GM12891 (cell line): ENCODE results near the gene STARD5.

Experiments
- DNase-seq: peaks from one replicate; pipeline ENCODE4 v3.0.0; 2011; ENCODE audit warnings: low spot score; ENCODE audit not compliant: insufficient read length
- FAIRE-seq: peaks from 2 replicates; lab custom pipeline; 2011; peaks lifted over from hg19 to GRCh38; lab: Jason Lieb, UNC
- PAX5 ChIP-seq: IDR thresholded peaks from 2 replicates; pipeline ENCODE4 v1.6.1; 2011; ENCODE audit warnings: low read length, moderate library complexity, mild to moderate bottlenecking; ENCODE audit not compliant: insufficient read depth, severe bottlenecking
- POLR2A ChIP-seq: IDR thresholded peaks from 2 replicates; pipeline ENCODE4 v1.6.1; 2011; ENCODE audit warnings: low read depth, low read length, control low read depth
- POLR2AphosphoS5 ChIP-seq: IDR thresholded peaks from 2 replicates; pipeline ENCODE4 v1.6.1; 2011; ENCODE audit warnings: low read depth, low read length, control low read depth
- POU2F2 ChIP-seq: IDR thresholded peaks from 2 replicates; pipeline ENCODE4 v1.6.1; 2011; ENCODE audit warnings: low read depth, mild to moderate bottlenecking, control low read depth, low read length, moderate library complexity
- SPI1 ChIP-seq: IDR thresholded peaks from 2 replicates; pipeline ENCODE4 v1.6.1; 2011; ENCODE audit warnings: low read depth, low read length, control low read depth
- TAF1 ChIP-seq: IDR thresholded peaks from 2 replicates; pipeline ENCODE4 v1.6.1; 2011; ENCODE audit warnings: low read depth, low read length, control low read depth

The STARD5 gene

DNA sequence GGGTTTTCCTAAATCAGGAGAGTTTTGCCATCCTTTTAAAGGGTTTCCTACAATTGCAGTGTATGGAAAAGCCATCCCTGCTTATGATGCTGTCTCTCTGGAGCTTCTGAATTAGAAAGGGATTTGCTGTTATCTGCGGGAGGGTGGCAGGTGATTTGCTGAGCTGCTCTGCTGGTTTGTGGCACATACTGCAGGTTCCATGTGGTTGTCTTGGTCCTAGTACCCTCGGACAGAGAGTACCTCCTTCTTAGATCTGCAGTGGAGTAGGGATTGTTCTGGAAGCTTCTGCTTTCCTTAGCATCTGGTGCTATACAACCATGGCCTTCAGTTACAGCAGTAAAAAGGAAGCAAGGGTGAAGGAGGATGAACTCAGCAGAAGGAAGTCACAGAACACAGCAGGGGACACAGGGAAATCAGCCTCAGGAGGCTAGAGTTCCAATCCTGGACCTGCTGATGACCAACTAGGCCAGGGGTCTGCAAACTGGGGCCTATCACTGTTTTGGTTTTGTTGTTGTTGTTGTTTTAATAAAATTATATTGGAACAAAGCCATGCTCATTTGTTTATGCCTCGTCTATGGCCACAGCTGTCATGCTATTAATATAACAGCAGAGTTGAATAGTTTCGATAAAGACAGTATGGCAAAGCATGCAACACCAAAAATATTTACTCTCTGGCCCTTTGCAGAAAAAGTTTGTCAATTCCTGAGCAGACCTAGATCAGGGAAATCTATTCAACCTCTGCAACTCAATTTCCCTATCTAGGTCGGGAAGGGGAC is 39.5 kb downstream of the STARD5 start:
- FAIRE-seq (peak; percentile 91), DNase-seq (no peak)
- no peak for TF ChIP-seq SPI1
- TF ChIP-seq PAX5 = no peak
- TF ChIP-seq TAF1 = no peak
- TF ChIP-seq POLR2AphosphoS5 = no peak
- no peak for TF ChIP-seq POU2F2

DNA sequence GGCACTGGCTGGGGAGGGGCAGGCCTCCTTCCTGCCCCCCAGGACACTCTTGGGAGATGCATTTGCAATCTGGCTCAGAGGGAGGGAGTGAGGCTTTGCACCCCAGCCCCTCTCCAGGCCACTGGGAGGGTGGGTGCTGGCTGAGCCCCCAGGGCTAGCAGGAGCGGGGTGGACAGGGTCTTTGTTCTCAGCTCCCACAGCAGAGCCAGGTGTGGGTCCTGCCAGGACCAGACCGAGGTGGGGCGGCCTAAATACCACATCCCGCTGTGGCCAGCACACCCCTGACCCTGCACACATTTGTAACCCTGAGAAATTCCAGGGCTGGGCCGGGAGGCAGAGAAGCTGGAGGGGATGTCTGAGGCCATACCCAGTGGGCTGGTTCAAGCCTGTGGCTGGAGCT is 41.0 kb downstream of the STARD5 start:
- DNase-seq (no peak), FAIRE-seq (no peak)
- no peak for TF ChIP-seq SPI1
- no peak for TF ChIP-seq POLR2AphosphoS5
- TF ChIP-seq POU2F2 = no peak
- no peak for TF ChIP-seq PAX5
- no peak for TF ChIP-seq TAF1
- no peak for TF ChIP-seq POLR2A

DNA sequence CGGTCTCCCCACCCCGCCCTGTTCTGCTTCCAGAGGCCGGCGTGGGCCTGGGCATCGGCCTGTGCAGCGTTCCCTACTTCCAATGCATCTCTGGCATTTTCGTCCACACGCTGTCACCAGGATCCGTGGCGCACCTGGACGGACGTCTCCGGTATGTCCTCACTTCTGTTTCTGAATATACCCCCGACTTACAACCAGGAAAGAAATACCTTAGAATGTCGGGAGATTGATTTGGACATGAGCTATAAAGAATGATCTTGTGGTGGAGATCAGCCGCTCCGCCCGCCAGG is 41.4 kb downstream of the STARD5 start:
- no peak for FAIRE-seq
- DNase-seq = no peak
- TF ChIP-seq POU2F2 = no peak
- no peak for TF ChIP-seq POLR2A
- TF ChIP-seq POLR2AphosphoS5 = no peak
- no peak for TF ChIP-seq SPI1
- TF ChIP-seq PAX5 = no peak
- TF ChIP-seq TAF1 = no peak

DNA sequence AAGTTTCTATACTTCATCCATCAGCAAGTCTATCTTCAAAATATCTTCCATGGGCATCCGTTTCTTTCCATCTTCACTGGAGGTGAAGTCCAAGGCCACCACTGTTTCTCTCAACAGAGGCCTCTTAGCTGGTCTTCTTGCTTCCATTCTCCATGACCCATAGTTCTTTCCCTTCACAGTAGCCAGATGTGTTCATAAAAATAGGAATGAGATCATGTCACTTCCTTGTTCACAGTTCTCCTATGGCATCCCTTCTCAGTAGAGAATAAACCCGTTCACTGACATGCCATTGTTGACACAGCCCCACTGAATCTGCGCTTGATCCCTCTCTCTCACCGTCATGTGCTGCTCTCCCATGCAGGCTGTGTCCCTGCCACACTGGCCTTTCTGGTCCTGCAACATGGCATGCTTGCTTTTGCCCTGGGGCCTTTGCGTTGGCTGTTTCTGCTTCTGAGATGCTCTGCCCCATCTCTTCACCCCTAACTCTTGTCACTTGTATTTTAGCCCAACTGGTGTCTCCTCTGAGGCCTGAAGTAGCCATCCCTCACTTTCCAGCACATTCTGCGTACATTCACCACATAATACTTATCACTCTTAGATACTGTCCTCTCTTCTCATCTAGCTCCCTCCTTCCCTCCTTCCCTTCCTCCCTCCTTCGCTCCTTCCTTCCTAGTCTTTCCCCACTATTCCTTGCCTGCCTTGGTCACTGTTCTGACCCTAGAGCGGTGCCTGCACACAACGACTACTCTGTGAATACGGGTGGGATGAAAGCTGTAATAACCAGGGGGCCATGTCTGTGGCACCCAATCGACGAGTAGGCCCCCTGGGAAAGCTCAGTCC is 42.0 kb downstream of the STARD5 start:
- DNase-seq (no peak), FAIRE-seq (peak; percentile 5)
- TF ChIP-seq TAF1 (no peak), SPI1 (no peak), POLR2AphosphoS5 (no peak), POU2F2 (no peak), PAX5 (no peak), POLR2A (no peak)

DNA sequence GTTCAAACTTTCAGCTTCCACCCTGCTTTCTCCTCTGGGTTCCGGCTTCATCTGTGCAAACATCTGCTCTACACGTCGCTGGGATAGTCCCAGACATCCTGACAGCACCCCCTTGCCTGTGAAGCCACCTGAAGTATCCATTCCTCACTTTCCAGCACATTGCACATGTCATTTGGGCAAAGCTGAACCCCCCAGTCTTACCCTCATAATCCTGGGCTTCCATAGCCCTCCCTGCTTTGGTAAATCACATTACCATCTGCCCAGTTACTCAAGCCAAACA is 42.5 kb downstream of the STARD5 start:
- DNase-seq = no peak
- FAIRE-seq = no peak
- TF ChIP-seq POLR2AphosphoS5 (no peak), SPI1 (no peak), POU2F2 (no peak), POLR2A (no peak), TAF1 (no peak), PAX5 (no peak)

DNA sequence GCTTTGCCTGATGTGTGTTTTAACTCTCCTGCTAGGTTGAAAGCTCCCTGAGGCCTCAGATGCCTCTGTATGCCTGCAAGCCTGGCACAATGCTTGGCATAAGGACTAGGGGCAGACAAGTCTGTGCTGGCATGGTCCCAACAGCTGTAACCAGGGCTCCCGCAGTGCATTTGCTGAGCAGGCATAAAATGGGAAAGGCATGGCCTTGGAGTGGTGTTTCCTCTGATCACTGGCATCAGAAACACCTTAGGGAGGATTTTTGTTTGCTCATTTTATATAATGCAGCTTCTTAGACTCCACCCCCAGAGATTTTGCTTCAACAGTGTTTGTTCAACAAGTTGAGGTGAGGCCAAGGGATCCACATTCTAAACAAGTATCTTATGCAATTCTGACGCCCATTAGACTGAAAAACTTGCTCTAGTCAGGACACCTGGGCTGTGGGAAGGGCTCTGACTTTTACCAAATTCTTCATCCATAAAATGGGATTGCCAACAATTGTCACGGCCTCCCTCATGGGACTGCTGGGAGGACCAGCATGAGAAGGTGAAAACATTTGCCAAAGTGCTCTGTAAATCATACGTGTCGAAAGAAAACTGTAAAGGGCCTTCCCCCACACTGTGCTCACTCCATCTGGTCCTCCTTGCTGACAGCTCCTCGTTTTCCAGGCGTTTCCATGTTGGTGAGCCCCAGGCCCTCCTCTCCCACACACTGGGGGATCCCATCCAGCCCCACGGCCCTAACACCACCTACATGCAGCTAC is 43.1 kb downstream of the STARD5 start:
- no peak for TF ChIP-seq SPI1
- no peak for TF ChIP-seq POU2F2
- TF ChIP-seq POLR2A = no peak
- TF ChIP-seq PAX5 = no peak
- no peak for TF ChIP-seq TAF1
- no peak for TF ChIP-seq POLR2AphosphoS5
- DNase-seq = no peak
- FAIRE-seq = no peak

DNA sequence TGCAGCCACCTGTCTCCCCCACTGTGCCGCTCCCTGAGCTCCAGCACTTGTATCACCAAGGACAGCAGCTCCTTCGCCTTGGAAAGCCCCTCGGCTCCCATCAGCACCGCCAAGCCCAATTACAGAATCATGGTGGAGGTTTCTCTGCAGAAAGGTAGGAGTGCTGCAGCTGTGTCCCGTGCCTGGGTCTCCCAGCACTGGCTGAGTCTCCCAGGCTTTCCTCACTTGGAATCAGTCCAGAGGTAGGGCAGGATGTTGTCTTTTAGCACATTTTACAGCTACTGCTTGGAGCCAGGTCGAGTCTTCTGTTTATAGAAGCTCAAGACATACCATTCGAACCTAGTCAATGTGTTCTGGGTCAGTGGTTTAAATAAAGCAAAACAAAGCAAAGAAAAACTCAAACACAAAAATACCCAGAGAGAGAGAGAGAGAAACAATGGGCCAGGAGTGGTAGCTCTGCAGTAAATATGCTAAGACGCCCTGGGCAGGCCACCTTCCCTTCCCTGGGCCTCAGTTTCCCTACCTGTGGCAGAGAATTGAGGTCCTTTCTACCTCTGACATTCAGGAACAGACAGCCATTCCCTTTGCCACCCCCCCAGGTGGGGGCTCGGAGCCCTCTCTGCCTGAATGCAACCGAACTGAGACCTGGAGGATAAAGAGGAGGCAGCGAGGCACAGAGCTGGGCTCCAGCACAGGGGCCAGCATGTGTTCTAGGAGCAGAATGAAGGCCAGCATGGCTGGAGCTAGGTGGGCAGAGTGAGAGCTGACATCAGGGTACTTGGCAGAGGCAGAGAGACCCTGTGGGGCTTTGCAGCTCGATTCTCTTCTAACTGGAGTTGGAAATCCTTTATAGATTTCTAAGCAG is 44.1 kb downstream of the STARD5 start:
- DNase-seq (no peak), FAIRE-seq (no peak)
- TF ChIP-seq POU2F2 (no peak), POLR2A (no peak), TAF1 (no peak), SPI1 (no peak), POLR2AphosphoS5 (no peak), PAX5 (no peak)

DNA sequence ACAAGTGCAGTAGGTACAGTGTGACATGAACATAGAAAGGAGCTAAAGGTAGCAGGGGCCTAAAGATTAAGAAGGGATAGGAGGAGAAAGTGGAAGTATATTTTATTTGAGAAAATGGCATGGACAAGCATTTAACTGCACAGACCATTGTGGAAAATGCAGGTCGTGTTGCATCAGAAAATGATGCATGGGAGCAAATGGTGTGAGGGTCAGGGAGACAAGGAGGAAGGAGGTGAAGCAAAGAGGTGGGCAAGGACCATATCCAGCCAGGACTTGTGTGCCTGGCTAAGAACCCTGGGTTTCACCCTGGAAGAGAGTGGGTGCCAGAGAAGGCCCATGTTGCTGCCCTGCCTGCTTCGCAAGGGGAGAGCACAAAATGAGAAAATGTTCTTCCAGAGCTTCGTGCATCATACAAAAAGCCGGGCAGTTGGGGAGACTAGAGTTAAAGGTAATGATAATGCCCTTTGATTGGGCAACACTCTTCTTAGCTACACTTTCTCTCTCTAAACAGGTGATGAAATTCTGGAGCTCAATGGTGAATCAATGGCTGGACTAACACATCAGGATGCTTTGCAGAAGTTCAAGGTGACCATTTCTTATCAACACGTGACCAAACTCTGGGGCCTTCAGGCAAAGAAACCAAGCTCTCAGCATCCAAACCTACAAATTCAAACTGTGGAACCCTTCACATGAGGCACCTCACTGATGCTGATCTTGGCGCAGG is 45.5 kb downstream of the STARD5 start:
- no peak for FAIRE-seq
- TF ChIP-seq PAX5 (no peak), POU2F2 (no peak), SPI1 (no peak), TAF1 (no peak), POLR2AphosphoS5 (no peak), POLR2A (no peak)

DNA sequence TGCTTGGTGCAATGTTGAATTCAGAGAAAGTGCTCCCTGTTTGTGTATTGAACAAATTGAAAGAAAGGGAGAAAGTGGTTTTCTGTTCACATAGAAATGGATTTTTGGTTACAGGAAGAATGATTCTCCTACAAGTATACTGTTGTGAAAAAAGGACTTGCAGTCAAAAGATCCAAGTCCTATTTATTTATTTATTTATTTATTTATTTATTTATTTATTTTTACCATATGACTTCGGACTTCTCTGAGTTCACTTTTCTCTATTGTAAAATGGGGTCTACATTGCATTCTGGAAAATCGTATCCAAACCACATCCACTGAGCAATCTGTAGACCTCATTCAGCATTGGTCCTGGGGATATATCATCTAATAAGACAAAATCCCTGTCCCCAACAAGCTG is 46.1 kb downstream of the STARD5 start:
- no peak for DNase-seq
- no peak for TF ChIP-seq POU2F2
- TF ChIP-seq TAF1 = no peak
- no peak for TF ChIP-seq POLR2A
- TF ChIP-seq SPI1 = no peak
- FAIRE-seq = no peak

More for the DNA sequence above, 45.5 kb downstream of the STARD5 start:
- no peak for DNase-seq
